HEK293 (cell line): ENCODE results near the gene BCL2L13.
A peak's percentile ranks its signal among the peaks of the same experiment; 100 is the strongest.

Source experiments
- CTCF ChIA-PET: fragments of 350-600 bp; formaldehyde crosslinking; extraction: SDS; loops from one replicate; lab custom pipeline; 2021; ENCODE audit warnings: antibody characterized with exemption; lab: Yijun Ruan, JAX
- POLR2A ChIA-PET: fragments of 300-600 bp; formaldehyde crosslinking; extraction: SDS; loops from one replicate; lab custom pipeline; 2020; ENCODE audit warnings: antibody characterized with exemption, inconsistent platforms; lab: Yijun Ruan, JAX
- H3K27ac ChIP-seq: fragments of 200-500 bp; sonication (Bioruptor generic); 2 replicates; pipeline ENCODE4 v1.5.1; 2014; ENCODE audit warnings: low read depth, low read length, control low read depth, inconsistent platforms; ENCODE audit errors: extremely low read depth
- H3K36me3 ChIP-seq, 2 experiments: fragments of 200-500 bp in 1 of 2; sonication (Bioruptor generic) in 1 of 2; 1 replicate in 1 of 2; 2 replicates in 1 of 2; pipeline ENCODE4 v1.5.1; 2014 to 2017; ENCODE audit warnings: inconsistent platforms in 2 of 2, low read length in 2 of 2; ENCODE audit not compliant: control insufficient read depth in 2 of 2, insufficient read depth in 1 of 2
- H3K4me1 ChIP-seq: fragments of 200-500 bp; sonication (Bioruptor generic); 2 replicates; pipeline ENCODE4 v1.5.1; 2014; ENCODE audit warnings: mild to moderate bottlenecking, low read length, inconsistent platforms; ENCODE audit not compliant: control insufficient read depth, insufficient read depth
- H3K4me3 ChIP-seq: 2 replicates; pipeline ENCODE4 v1.5.1; 2011; ENCODE audit warnings: low read depth, mild to moderate bottlenecking, control low read depth, low read length, moderate library complexity
- H3K9me3 ChIP-seq: fragments of 200-500 bp; sonication (Bioruptor generic); 2 replicates; pipeline ENCODE4 v1.5.1; 2014; ENCODE audit warnings: low read depth, low read length, inconsistent platforms; ENCODE audit not compliant: control insufficient read depth, insufficient read depth
- HOXC10 ChIP-seq: sonication (generic); formaldehyde crosslinking; IDR thresholded peaks from 2 replicates; pipeline ENCODE4 v1.8.1; 2023; ENCODE audit warnings: mild to moderate bottlenecking, missing genetic modification reagents
- IKZF3 ChIP-seq: fragments of 450-650 bp; IDR thresholded peaks from 2 replicates; pipeline ENCODE4 v1.5.0; 2018; ENCODE audit warnings: missing biosample characterization, mild to moderate bottlenecking, missing genetic modification characterization, moderate library complexity
- KLF1 ChIP-seq: fragments of 450-650 bp; formaldehyde crosslinking; IDR thresholded peaks from 2 replicates; pipeline ENCODE4 v1.5.1; 2016; ENCODE audit warnings: missing biosample characterization, missing genetic modification characterization
- KLF10 ChIP-seq: fragments of 450-650 bp; IDR thresholded peaks from 2 replicates; pipeline ENCODE4 v1.5.1; 2018; ENCODE audit warnings: missing biosample characterization, mild to moderate bottlenecking, missing genetic modification characterization
- REPIN1 ChIP-seq: fragments of 450-650 bp; formaldehyde crosslinking; IDR thresholded peaks from 2 replicates; pipeline ENCODE4 v1.5.1; 2017; ENCODE audit warnings: missing biosample characterization, missing genetic modification characterization, low read depth
- SALL2 ChIP-seq: fragments of 450-650 bp; formaldehyde crosslinking; IDR thresholded peaks from 2 replicates; pipeline ENCODE4 v1.5.0; 2017; ENCODE audit warnings: missing biosample characterization, mild to moderate bottlenecking, missing genetic modification characterization, borderline replicate concordance
- ZFHX2 ChIP-seq: fragments of 450-650 bp; formaldehyde crosslinking; conservative IDR thresholded peaks from 2 replicates; pipeline ENCODE4 v1.5.1; 2016; ENCODE audit warnings: missing biosample characterization, missing genetic modification characterization
- ZNF114 ChIP-seq: fragments of 450-650 bp; formaldehyde crosslinking; IDR thresholded peaks from 2 replicates; pipeline ENCODE4 v1.5.0; 2017; ENCODE audit warnings: missing biosample characterization, missing genetic modification characterization
- ZNF157 ChIP-seq: fragments of 450-650 bp; formaldehyde crosslinking; IDR thresholded peaks from 2 replicates; pipeline ENCODE4 v1.5.1; 2016; ENCODE audit warnings: missing biosample characterization, missing genetic modification characterization
- ZNF184 ChIP-seq: fragments of 450-650 bp; IDR thresholded peaks from 2 replicates; pipeline ENCODE4 v1.5.1; 2018; ENCODE audit warnings: missing biosample characterization, mild to moderate bottlenecking, missing genetic modification characterization
- ZNF302 ChIP-seq: fragments of 450-650 bp; formaldehyde crosslinking; IDR thresholded peaks from 2 replicates; pipeline ENCODE4 v1.5.1; 2016; ENCODE audit warnings: missing biosample characterization, missing genetic modification characterization, low read depth
- ZNF335 ChIP-seq: fragments of 450-650 bp; formaldehyde crosslinking; conservative IDR thresholded peaks from 2 replicates; pipeline ENCODE4 v1.5.1; 2016; ENCODE audit warnings: missing biosample characterization, missing genetic modification characterization
- ZNF585B ChIP-seq: fragments of 450-650 bp; formaldehyde crosslinking; IDR thresholded peaks from 2 replicates; pipeline ENCODE4 v1.5.1; 2016; ENCODE audit warnings: missing biosample characterization, missing genetic modification characterization
- ZNF610 ChIP-seq: fragments of 450-650 bp; formaldehyde crosslinking; IDR thresholded peaks from 2 replicates; pipeline ENCODE4 v1.5.1; 2016; ENCODE audit warnings: missing biosample characterization, missing genetic modification characterization, borderline replicate concordance
- TF ChIP-seq, protein P1 (sequence below): fragments of 450-650 bp; formaldehyde crosslinking; IDR thresholded peaks from 2 replicates; pipeline ENCODE4 v1.5.1; 2017; ENCODE audit warnings: missing biosample characterization, mild to moderate bottlenecking, missing genetic modification characterization, moderate library complexity
- TF ChIP-seq, protein P2 (sequence below): fragments of 450-650 bp; formaldehyde crosslinking; IDR thresholded peaks from 2 replicates; pipeline ENCODE4 v1.5.1; 2017; ENCODE audit warnings: missing biosample characterization, missing genetic modification characterization
- TF ChIP-seq, protein P3 (sequence below): fragments of 450-650 bp; formaldehyde crosslinking; IDR thresholded peaks from 2 replicates; pipeline ENCODE4 v1.5.1; 2016; ENCODE audit warnings: missing biosample characterization, missing genetic modification characterization
- TF ChIP-seq, protein P4 (sequence below): fragments of 450-650 bp; formaldehyde crosslinking; IDR thresholded peaks from 2 replicates; pipeline ENCODE4 v1.5.1; 2016; ENCODE audit warnings: missing biosample characterization, missing genetic modification characterization
- TF ChIP-seq, protein P5 (sequence below): fragments of 450-650 bp; formaldehyde crosslinking; IDR thresholded peaks from 2 replicates; pipeline ENCODE4 v1.5.1; 2016; ENCODE audit warnings: missing biosample characterization, missing genetic modification characterization

Gene BCL2L13

DNA sequence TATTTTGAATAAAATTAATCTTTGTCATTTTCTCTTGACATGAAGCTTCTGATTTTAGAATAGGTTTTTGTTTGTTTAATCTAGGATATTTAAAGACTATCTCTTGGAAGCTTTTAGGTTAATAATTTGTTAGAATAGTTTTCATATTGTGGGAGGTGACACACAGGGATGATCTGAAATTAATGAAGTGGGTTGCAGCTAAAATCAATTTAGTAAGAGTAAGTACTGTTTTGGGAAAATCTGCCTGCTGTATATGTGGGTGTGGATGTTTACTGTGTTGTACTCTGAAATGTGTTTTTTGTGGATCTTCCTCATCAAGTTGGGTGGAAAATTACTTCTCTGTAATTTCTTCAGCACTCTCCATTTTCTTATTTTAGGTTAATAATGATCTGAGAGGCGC, 68.4 kb downstream of the BCL2L13 start:
- Histone ChIP-seq H3K4me1 (peaks cover 14% of the 10 kb centered on the region; the same call in 1 of the 2 replicates), H3K27ac (no peak overlapping the region), H3K36me3 (peaks cover 5 to 12% of the 10 kb centered on the region in 2 experiments), H3K4me3 (no peak overlapping the region)
- POLR2A ChIA-PET: interaction anchor here (1.4 kb wide), 1 partner anchor 68 kb away, joined by 3 read pairs; the partner anchor contains the start of gene BCL2L13
- CTCF ChIA-PET: interaction anchor here (1.1 kb wide), 2 partner anchors 35 to 535 kb away, joined by 3 read pairs; no protein-coding TSS in a partner anchor
- TF ChIP-seq ZNF114 (tag by site-specific recombination) (no peak), ZNF302 (tag by site-specific recombination) (no peak)
- TF ChIP-seq, all 188 proteins: peak for 0
- H3K9me3 ChIP-seq: no peaks in the 10 kb centered on the region

DNA sequence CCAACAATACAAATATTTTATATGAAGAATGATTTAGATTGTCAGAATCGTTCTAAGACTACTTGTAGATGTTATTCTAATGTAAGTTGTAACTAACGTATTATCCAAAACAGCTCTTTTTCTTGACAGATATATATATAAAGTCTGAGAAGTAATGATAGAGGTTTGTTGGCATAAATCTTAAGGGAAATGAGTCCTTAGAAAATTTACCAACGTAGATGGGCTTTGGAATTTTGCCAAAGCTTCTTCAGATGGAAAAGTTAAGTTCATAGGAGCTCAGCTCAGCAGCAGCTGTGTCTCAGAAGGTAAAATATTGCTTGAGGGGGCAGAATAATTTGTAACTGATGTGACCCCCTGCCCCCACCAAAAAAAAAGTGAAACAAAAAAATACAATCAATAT, 69.0 kb downstream of the BCL2L13 start:
- H3K36me3 ChIP-seq: peaks cover 5 to 8% of the 10 kb centered on the region in 2 experiments; a peak in 2 of 3 replicates
- H3K4me1 ChIP-seq: peaks cover 14% of the 10 kb centered on the region; the same call in 1 of the 2 replicates
- CTCF ChIA-PET: interaction anchor here (1.1 to 1.2 kb wide), 2 partner anchors 35 kb away, joined by 3 read pairs; no protein-coding TSS in a partner anchor
- H3K27ac ChIP-seq: no peak overlapping the region
- TF ChIP-seq, protein P1, sequence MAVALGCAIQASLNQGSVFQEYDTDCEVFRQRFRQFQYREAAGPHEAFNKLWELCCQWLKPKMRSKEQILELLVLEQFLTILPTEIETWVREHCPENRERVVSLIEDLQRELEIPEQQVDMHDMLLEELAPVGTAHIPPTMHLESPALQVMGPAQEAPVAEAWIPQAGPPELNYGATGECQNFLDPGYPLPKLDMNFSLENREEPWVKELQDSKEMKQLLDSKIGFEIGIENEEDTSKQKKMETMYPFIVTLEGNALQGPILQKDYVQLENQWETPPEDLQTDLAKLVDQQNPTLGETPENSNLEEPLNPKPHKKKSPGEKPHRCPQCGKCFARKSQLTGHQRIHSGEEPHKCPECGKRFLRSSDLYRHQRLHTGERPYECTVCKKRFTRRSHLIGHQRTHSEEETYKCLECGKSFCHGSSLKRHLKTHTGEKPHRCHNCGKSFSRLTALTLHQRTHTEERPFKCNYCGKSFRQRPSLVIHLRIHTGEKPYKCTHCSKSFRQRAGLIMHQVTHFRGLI (tag by site-specific recombination): no peak
- TF ChIP-seq IKZF3 (tag by site-specific recombination) (no peak), ZNF585B (no peak)
- TF ChIP-seq, protein P2, sequence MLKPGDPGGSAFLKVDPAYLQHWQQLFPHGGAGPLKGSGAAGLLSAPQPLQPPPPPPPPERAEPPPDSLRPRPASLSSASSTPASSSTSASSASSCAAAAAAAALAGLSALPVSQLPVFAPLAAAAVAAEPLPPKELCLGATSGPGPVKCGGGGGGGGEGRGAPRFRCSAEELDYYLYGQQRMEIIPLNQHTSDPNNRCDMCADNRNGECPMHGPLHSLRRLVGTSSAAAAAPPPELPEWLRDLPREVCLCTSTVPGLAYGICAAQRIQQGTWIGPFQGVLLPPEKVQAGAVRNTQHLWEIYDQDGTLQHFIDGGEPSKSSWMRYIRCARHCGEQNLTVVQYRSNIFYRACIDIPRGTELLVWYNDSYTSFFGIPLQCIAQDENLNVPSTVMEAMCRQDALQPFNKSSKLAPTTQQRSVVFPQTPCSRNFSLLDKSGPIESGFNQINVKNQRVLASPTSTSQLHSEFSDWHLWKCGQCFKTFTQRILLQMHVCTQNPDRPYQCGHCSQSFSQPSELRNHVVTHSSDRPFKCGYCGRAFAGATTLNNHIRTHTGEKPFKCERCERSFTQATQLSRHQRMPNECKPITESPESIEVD (tag by site-specific recombination): 0 out of 2 replicates have a peak, but pooled peaks have one; percentile 12
- no peaks in the 10 kb centered on the region for H3K9me3 ChIP-seq
- POLR2A ChIA-PET: no interaction called here
- H3K4me3 ChIP-seq: no peak overlapping the region

DNA sequence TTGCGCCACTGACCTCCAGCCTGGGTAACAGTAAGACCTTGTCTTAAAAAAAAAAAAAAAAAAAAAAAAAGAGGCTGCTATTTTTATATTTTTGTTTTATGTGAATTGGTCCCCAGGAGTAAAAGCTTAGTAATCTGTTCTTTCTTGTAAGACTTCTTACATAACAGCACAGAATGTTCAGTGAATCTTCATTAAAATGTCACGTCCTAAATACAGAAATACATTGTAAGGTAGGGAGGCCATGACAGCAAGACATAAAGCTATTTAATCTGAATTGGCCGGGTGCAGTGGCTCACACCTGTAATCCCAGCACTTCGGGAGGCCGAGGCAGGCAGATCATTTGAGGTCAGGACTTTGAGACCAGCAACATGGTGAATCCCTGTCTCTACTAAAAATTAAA, 71.5 kb downstream of the BCL2L13 start:
- ChIA-PET CTCF (no interaction called here), POLR2A (interaction anchor here (0.6 kb wide), 1 partner anchor 208 kb away, joined by 4 read pairs; no protein-coding TSS in a partner anchor)
- Histone ChIP-seq H3K36me3 (no peaks in the 10 kb centered on the region; a peak in 1 of 3 replicates), H3K9me3 (no peaks in the 10 kb centered on the region), H3K27ac (no peak overlapping the region), H3K4me1 (peaks cover 14% of the 10 kb centered on the region; the same call in 1 of the 2 replicates), H3K4me3 (no peak overlapping the region)
- TF ChIP-seq HOXC10 (CRISPR knock-in tag) (no peak), ZNF335 (tag by site-specific recombination) (no peak), KLF1 (tag by site-specific recombination) (no peak), ZNF157 (tag by site-specific recombination) (no peak), ZFHX2 (no peak), KLF10 (no peak), REPIN1 (no peak), ZNF184 (tag by site-specific recombination) (no peak), ZNF610 (no peak), SALL2 (tag by site-specific recombination) (no peak)
- TF ChIP-seq, protein P3, sequence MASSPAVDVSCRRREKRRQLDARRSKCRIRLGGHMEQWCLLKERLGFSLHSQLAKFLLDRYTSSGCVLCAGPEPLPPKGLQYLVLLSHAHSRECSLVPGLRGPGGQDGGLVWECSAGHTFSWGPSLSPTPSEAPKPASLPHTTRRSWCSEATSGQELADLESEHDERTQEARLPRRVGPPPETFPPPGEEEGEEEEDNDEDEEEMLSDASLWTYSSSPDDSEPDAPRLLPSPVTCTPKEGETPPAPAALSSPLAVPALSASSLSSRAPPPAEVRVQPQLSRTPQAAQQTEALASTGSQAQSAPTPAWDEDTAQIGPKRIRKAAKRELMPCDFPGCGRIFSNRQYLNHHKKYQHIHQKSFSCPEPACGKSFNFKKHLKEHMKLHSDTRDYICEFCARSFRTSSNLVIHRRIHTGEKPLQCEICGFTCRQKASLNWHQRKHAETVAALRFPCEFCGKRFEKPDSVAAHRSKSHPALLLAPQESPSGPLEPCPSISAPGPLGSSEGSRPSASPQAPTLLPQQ (tag by site-specific recombination): no peak
- TF ChIP-seq, protein P4, sequence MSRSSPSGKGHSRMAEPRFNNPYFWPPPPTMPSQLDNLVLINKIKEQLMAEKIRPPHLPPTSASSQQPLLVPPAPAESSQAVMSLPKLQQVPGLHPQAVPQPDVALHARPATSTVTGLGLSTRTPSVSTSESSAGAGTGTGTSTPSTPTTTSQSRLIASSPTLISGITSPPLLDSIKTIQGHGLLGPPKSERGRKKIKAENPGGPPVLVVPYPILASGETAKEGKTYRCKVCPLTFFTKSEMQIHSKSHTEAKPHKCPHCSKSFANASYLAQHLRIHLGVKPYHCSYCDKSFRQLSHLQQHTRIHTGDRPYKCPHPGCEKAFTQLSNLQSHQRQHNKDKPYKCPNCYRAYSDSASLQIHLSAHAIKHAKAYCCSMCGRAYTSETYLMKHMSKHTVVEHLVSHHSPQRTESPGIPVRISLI: no peak
- TF ChIP-seq, protein P5, sequence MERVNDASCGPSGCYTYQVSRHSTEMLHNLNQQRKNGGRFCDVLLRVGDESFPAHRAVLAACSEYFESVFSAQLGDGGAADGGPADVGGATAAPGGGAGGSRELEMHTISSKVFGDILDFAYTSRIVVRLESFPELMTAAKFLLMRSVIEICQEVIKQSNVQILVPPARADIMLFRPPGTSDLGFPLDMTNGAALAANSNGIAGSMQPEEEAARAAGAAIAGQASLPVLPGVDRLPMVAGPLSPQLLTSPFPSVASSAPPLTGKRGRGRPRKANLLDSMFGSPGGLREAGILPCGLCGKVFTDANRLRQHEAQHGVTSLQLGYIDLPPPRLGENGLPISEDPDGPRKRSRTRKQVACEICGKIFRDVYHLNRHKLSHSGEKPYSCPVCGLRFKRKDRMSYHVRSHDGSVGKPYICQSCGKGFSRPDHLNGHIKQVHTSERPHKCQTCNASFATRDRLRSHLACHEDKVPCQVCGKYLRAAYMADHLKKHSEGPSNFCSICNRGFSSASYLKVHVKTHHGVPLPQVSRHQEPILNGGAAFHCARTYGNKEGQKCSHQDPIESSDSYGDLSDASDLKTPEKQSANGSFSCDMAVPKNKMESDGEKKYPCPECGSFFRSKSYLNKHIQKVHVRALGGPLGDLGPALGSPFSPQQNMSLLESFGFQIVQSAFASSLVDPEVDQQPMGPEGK: no peak
